PC-9 (cell line): ENCODE measurements around the gene LPCAT1. TPM values are rescaled to one million over a fixed set of nuclear protein-coding genes. Genes with fewer than 3 reads are reported as not detected.
"Not testable (repeated sequence)": the region's sequence is repeated elsewhere in the genome, so short reads cannot be mapped to it uniquely, and the experiment has no call there.

Experiments
- BruUV-seq: library from RNA; stranded (reverse); fragments of 400-500 nt; replicated peaks from 2 replicates; lab custom pipeline; 2021; lab: Mats Ljungman, UMichigan
- CTCF ChIA-PET: fragments of 300-600 bp; sonication (Branson Sonifier 250); formaldehyde crosslinking; loops from one replicate; lab custom pipeline; 2022; ENCODE audit warnings: antibody characterized with exemption; lab: Charles Lee
- POLR2A ChIA-PET: fragments of 300-600 bp; sonication (Branson Sonifier 250); formaldehyde crosslinking; loops from one replicate; lab custom pipeline; 2022; ENCODE audit warnings: antibody characterized with exemption; ENCODE audit not compliant: unreplicated experiment; lab: Charles Lee
- DNase-seq, 2 experiments: peaks; one replicate each; pipeline versions ENCODE4 v3.0.0 to v3.0.0-alpha.2; 2015 to 2022; ENCODE audit warnings: mixed read lengths in 1 of 2
- H2AFZ ChIP-seq: fragments of 200-600 bp; sonication (generic); 2 replicates; pipeline ENCODE4 v1.8.1; 2017; ENCODE audit warnings: antibody characterized with exemption
- H3F3A ChIP-seq: fragments of 200-600 bp; sonication (generic); 2 replicates; pipeline ENCODE4 v1.8.1; 2017; ENCODE audit warnings: antibody characterized with exemption, mild to moderate bottlenecking, low read depth; ENCODE audit not compliant: insufficient read depth
- H3K27ac ChIP-seq: fragments of 200-600 bp; sonication (generic); 2 replicates; pipeline ENCODE4 v1.6.1; 2016; ENCODE audit warnings: mixed run types
- H3K27me3 ChIP-seq: fragments of 200-600 bp; sonication (generic); 2 replicates; pipeline ENCODE4 v1.6.1; 2016; ENCODE audit warnings: low read depth, mixed run types; ENCODE audit not compliant: insufficient read depth
- H3K36me3 ChIP-seq: fragments of 200-600 bp; sonication (generic); 2 replicates; pipeline ENCODE4 v1.6.1; 2016; ENCODE audit warnings: low read depth, mixed run types
- H3K4me1 ChIP-seq: fragments of 200-600 bp; sonication (generic); replicated peaks from 2 replicates; pipeline ENCODE4 v1.6.1; 2016; ENCODE audit warnings: mixed run types; ENCODE audit not compliant: insufficient read depth
- H3K4me2 ChIP-seq: fragments of 200-600 bp; sonication (generic); 2 replicates; pipeline ENCODE4 v1.6.1; 2017; ENCODE audit warnings: mixed run types
- H3K4me3 ChIP-seq: fragments of 200-600 bp; sonication (generic); 2 replicates; pipeline ENCODE4 v1.6.1; 2016; ENCODE audit warnings: mixed run types
- H3K79me2 ChIP-seq: fragments of 200-600 bp; sonication (generic); 2 replicates; pipeline ENCODE4 v1.6.1; 2017; ENCODE audit warnings: low read depth, mixed run types
- H3K9me2 ChIP-seq: fragments of 200-600 bp; sonication (generic); 2 replicates; pipeline ENCODE4 v1.8.1; 2017; ENCODE audit warnings: mild to moderate bottlenecking; ENCODE audit not compliant: insufficient read depth
- H3K9me3 ChIP-seq: fragments of 200-600 bp; sonication (generic); 2 replicates; pipeline ENCODE4 v1.8.1; 2016; ENCODE audit warnings: low read depth; ENCODE audit not compliant: insufficient read depth
- H4K20me1 ChIP-seq: fragments of 200-600 bp; sonication (generic); 2 replicates; pipeline ENCODE4 v1.8.1; 2017; ENCODE audit not compliant: insufficient read depth
- CTCF ChIP-seq: fragments of 200-600 bp; sonication (generic); conservative IDR thresholded peaks from 2 replicates; pipeline ENCODE4 v1.6.1; 2017; ENCODE audit warnings: mixed run types, antibody characterized with exemption, mild to moderate bottlenecking, moderate library complexity
- EZH2 ChIP-seq: fragments of 200-600 bp; sonication (generic); IDR thresholded peaks from 2 replicates; pipeline ENCODE4 v1.8.0; 2017; ENCODE audit warnings: antibody characterized with exemption, low read depth
- intact Hi-C: fragments of 100-400 bp; cut with micrococcal nuclease; formaldehyde crosslinking; loops from one replicate; pipeline ENCODE4 v1.10.0; 2022; ENCODE audit not compliant: unreplicated experiment
- total RNA-seq: library from RNA; stranded (reverse); gene quantifications from 2 replicates; pipeline ENCODE4 v1.2.3, GENCODE V29; 2021

Gene LPCAT1
- total RNA-seq, 1 experiment from 2014 or later = 96.1 TPM

DNA sequence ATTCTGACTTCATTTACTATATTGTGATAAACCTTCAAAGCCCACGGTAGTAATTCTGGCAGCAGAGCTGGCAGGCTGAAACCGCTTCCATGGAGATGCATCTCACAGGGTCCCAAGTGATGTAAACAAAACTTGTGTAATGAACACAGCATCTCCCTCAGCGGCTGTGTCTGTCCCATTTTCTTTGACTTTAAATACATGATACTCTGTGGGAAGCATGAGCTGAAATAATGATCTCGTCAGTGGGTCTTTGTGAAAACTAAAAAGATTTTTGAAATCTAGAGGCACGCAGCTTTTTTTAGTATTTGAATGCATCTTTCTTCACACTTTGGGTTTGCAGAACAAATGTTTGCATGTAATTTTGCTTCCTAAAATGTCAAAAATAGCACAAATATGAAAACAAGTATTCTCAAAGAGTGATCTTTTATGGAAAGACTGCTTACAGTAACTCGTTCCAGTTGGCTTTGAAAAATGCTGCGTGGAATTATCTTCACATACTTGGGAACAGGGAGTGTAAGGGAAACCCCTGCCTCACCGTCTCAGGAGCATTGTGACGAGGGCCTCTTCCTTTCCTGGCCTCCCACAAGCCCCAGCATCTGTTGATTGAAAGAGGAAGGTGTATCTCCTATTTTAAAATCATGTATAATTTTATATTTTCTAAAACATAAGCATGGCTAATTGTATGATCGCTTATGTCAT is 18.1 kb upstream of the LPCAT1 start:
- no TSS peak for BruUV-seq
- no peaks in the 10 kb centered on the region for H4K20me1 ChIP-seq
- ChIA-PET CTCF (no interaction called here), POLR2A (interaction anchor here (0.7 kb wide), 1 partner anchor 13 kb away, joined by 3 read pairs; no protein-coding TSS in a partner anchor)
- H3K9me2 ChIP-seq = no peaks in the 10 kb centered on the region
- H3K4me1 ChIP-seq = peaks cover 23% of the 10 kb centered on the region
- no peaks in the 10 kb centered on the region for H3K27me3 ChIP-seq
- no peak overlapping the region for H3K27ac ChIP-seq
- no peak overlapping the region for H3K4me3 ChIP-seq
- intact Hi-C loops = no loop called here
- no peak overlapping the region for H2AFZ ChIP-seq
- TF ChIP-seq EZH2 = no peak
- no peak for TF ChIP-seq CTCF
- no peaks in the 10 kb centered on the region for H3K79me2 ChIP-seq
- peaks cover 38% of the 10 kb centered on the region for H3F3A ChIP-seq
- no peaks in the 10 kb centered on the region for H3K9me3 ChIP-seq
- no peak for DNase-seq
- no peaks in the 10 kb centered on the region for H3K36me3 ChIP-seq
- H3K4me2 ChIP-seq = no peak overlapping the region

DNA sequence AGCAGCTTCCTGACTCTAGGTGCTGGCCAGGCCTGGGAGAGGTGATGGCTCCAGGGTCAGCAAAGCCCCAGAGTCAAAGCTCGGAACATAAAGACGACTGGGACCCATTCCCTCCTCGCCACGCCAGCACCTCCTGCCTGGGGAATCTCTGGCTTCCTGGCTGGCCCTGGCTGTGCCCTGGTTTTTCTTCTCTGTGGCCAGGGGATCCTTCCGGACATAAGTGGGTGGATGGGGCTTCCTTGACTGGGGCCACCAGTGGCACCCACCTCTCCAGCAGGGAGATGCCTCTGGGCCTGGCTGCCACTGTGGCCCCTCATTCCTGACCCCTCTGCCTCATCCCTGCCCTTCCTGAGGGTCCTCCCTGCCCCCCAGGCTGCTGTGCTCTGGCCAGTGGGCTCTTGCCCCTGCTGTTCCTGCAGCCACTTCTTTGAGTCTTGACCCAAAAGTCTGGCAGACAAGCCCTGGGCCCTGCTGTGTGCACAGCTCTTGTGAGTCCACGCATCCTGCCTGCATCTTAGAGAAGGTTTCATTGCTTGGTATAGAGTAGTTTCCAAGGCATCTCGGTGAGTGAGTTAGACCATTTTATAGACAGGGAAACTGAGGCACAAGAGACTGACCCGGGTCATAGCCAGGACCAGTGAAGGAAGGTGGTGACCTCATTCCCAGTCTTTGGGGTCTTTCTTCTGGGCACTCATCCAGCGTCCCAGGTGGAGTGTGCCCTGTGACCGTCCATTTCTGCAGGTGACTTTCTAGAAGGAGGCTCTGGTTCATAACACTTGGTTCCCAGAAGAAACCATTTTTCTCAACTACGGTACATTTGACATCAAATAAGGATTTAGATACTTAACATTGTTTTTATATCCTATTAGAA is 17.3 kb upstream of the LPCAT1 start:
- no peak overlapping the region for H3K27ac ChIP-seq
- TF ChIP-seq CTCF (no peak), EZH2 (no peak)

DNA sequence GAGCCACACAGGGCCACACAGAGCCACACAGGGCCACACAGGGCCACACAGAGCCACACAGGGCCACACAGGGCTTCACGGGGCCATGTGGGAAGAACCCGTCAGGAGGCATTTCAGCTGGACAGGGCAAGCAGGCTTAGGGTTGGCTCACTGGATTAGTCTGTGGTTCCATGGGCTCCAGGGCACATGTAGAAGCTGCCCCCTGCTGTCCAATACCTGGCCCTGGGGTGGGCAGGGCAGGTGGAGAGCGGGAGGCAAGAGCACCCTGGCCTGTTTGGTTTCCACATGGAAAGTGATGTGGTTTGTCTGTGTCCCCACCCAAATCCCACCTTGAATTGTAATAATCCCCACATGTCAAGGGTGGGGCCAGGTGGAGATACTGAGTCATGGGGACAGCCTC is 16.4 kb upstream of the LPCAT1 start:
- no peak overlapping the region for H3K27ac ChIP-seq

More for the DNA sequence above, 17.3 kb upstream of the LPCAT1 start:
- Histone ChIP-seq H3K9me3 (no peaks in the 10 kb centered on the region), H3K79me2 (no peaks in the 10 kb centered on the region), H3K27me3 (no peaks in the 10 kb centered on the region), H3K9me2 (no peaks in the 10 kb centered on the region), H3K4me2 (no peak overlapping the region), H4K20me1 (no peaks in the 10 kb centered on the region), H3F3A (peaks cover 30% of the 10 kb centered on the region), H3K4me1 (peaks cover 15% of the 10 kb centered on the region), H3K4me3 (no peak overlapping the region), H2AFZ (no peak overlapping the region), H3K36me3 (no peaks in the 10 kb centered on the region)
- intact Hi-C loops = no loop called here
- ChIA-PET CTCF (no interaction called here), POLR2A (interaction anchor here (0.7 kb wide), 1 partner anchor 14 kb away, joined by 3 read pairs; no protein-coding TSS in a partner anchor)
- BruUV-seq = no TSS peak
- DNase-seq = no peak

DNA sequence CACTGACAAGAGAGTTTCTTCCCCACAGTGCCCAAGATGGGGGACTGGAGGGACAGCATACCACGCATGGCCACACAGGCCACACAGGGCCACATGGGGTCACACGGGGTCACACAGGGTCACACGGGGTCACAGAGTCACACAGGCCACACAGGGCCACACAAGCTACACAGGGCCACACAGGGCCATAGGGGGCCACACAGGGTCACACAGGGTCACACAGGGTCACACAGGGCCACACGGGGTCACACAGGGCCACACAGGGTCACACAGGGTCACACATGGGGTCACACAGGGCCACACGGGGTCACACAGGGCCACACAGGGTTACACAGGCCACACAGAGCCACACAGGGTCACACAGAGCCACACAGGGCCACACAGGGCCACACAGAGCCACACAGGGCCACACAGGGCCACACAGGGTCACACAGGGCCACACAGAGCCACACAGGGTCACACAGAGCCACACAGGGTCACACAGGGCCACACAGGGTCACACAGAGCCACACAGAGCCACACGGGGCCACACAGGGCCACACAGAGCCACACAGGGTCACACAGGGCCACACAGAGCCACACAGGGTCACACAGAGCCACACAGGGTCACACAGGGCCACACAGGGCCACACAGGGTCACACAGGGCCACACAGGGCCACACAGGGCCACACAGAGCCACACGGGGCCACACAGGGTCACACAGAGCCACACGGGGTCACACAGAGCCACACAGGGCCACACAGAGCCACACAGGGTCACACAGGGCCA is 15.8 kb upstream of the LPCAT1 start:
- POLR2A ChIA-PET, H3K4me2 ChIP-seq, BruUV-seq, H3K36me3 ChIP-seq, H3K79me2 ChIP-seq, intact Hi-C loops, H2AFZ ChIP-seq, CTCF ChIA-PET, H3K9me3 ChIP-seq, DNase-seq, H3K27ac ChIP-seq, H3K4me1 ChIP-seq, H4K20me1 ChIP-seq, H3K9me2 ChIP-seq, H3K4me3 ChIP-seq, H3K27me3 ChIP-seq: not testable (repeated sequence)
- H3F3A ChIP-seq = peaks cover 24% of the 10 kb centered on the region

More for the DNA sequence above, 16.4 kb upstream of the LPCAT1 start:
- no TSS peak for BruUV-seq
- POLR2A ChIA-PET = no interaction called here
- Histone ChIP-seq H3F3A (peaks cover 24% of the 10 kb centered on the region), H3K27me3 (no peaks in the 10 kb centered on the region), H3K79me2 (no peaks in the 10 kb centered on the region), H3K36me3 (no peaks in the 10 kb centered on the region), H3K4me3 (no peak overlapping the region), H4K20me1 (no peaks in the 10 kb centered on the region), H3K4me2 (no peak overlapping the region), H3K4me1 (peaks cover 7% of the 10 kb centered on the region), H3K9me2 (no peaks in the 10 kb centered on the region), H3K9me3 (no peaks in the 10 kb centered on the region), H2AFZ (no peak overlapping the region)
- CTCF ChIA-PET = no interaction called here
- DNase-seq = no peak
- TF ChIP-seq CTCF = peak; percentile 24; the same call in 1 of the 2 replicates
- no peak for TF ChIP-seq EZH2
- intact Hi-C loops = no loop called here
